Measurements from ENCODE around the gene MEX3A. TPM values are rescaled to one million over a fixed set of nuclear protein-coding genes. Genes with fewer than 3 reads are reported as not detected.
"Not testable (repeated sequence)": the region's sequence is repeated elsewhere in the genome, so short reads cannot be mapped to it uniquely, and the experiment has no call there.

The MEX3A gene
- total RNA-seq, 1 donor from 2014 or later = 61.9 TPM

GRCh38 chr1:156122519-156123355 lies 40.5 kb upstream of the MEX3A start:
- H3K36me3 Mint-ChIP-seq = peaks cover 5% of the 10 kb centered on the region
- H3K4me1 Mint-ChIP-seq (ENCODE audit: unreplicated experiment) = peaks cover 43% of the 10 kb centered on the region
- TF ChIP-seq CTCF (conservative IDR thresholded peaks at IDR 0.05) = no peak
- peak overlapping the region; percentile 100 for H3K27ac Mint-ChIP-seq
- H3K9me3 Mint-ChIP-seq = no peaks in the 10 kb centered on the region
- no peaks in the 10 kb centered on the region for H3K27me3 Mint-ChIP-seq
- no peak for DNase-seq (ENCODE audit: extremely low spot score, unreplicated experiment)
- H3K4me3 Mint-ChIP-seq = peak overlapping the region; percentile 86

GRCh38 chr1:156122086-156122485 lies 39.8 kb upstream of the MEX3A start:
- Mint-ChIP-seq H3K27me3 (no peaks in the 10 kb centered on the region), H3K4me1 (ENCODE audit: unreplicated experiment) (peaks cover 43% of the 10 kb centered on the region), H3K36me3 (peaks cover 6% of the 10 kb centered on the region), H3K4me3 (peak overlapping the region; percentile 86), H3K9me3 (no peaks in the 10 kb centered on the region), H3K27ac (peak overlapping the region; percentile 100)
- no peak for DNase-seq (ENCODE audit: extremely low spot score, unreplicated experiment)
- no peak for TF ChIP-seq CTCF (conservative IDR thresholded peaks at IDR 0.05)

- Mint-ChIP-seq H3K27me3 (no peaks in the 10 kb centered on the region), H3K4me3 (peak overlapping the region; percentile 28), H3K9me3 (no peaks in the 10 kb centered on the region), H3K27ac (peak overlapping the region; percentile 100), H3K4me1 (ENCODE audit: unreplicated experiment) (peaks cover 42% of the 10 kb centered on the region), H3K36me3 (peaks cover 6% of the 10 kb centered on the region)
- no peak for DNase-seq (ENCODE audit: extremely low spot score, unreplicated experiment)
- no peak for TF ChIP-seq CTCF (conservative IDR thresholded peaks at IDR 0.05)
These were observed 39.2 kb upstream of the MEX3A start for GRCh38 chr1:156121457-156121856.

- peak overlapping the region; percentile 28 for H3K4me3 Mint-ChIP-seq
- H3K36me3 Mint-ChIP-seq; H3K9me3 Mint-ChIP-seq; H3K27me3 Mint-ChIP-seq; DNase-seq (ENCODE audit: extremely low spot score, unreplicated experiment): not testable (repeated sequence)
- peaks cover 37% of the 10 kb centered on the region for H3K4me1 Mint-ChIP-seq (ENCODE audit: unreplicated experiment)
- H3K27ac Mint-ChIP-seq = peak overlapping the region; percentile 100
These were observed 38.7 kb upstream of the MEX3A start for GRCh38 chr1:156121005-156121404.

GRCh38 chr1:156120318-156120717 lies 38.1 kb upstream of the MEX3A start:
- no peak for TF ChIP-seq CTCF (conservative IDR thresholded peaks at IDR 0.05)
- peak overlapping the region; percentile 100 for H3K27ac Mint-ChIP-seq
- peak overlapping the region; percentile 65 for H3K4me3 Mint-ChIP-seq
- no peaks in the 10 kb centered on the region for H3K27me3 Mint-ChIP-seq
- DNase-seq (ENCODE audit: extremely low spot score, unreplicated experiment) = no peak
- peaks cover 37% of the 10 kb centered on the region for H3K4me1 Mint-ChIP-seq (ENCODE audit: unreplicated experiment)
- H3K9me3 Mint-ChIP-seq = no peaks in the 10 kb centered on the region
- H3K36me3 Mint-ChIP-seq = peaks cover 6% of the 10 kb centered on the region

- Mint-ChIP-seq H3K9me3 (no peaks in the 10 kb centered on the region), H3K4me3 (peak overlapping the region; percentile 65), H3K4me1 (ENCODE audit: unreplicated experiment) (peaks cover 30% of the 10 kb centered on the region), H3K27me3 (no peaks in the 10 kb centered on the region), H3K27ac (peak overlapping the region; percentile 100), H3K36me3 (peaks cover 6% of the 10 kb centered on the region)
- no peak for TF ChIP-seq CTCF (conservative IDR thresholded peaks at IDR 0.05)
- DNase-seq (ENCODE audit: extremely low spot score, unreplicated experiment) = no peak
These were observed 37.4 kb upstream of the MEX3A start for GRCh38 chr1:156119503-156120209.

All from type B pancreatic cell (in vitro differentiated cells).